H9 (cell line): ENCODE results near the gene PRDM1. TPM values are rescaled to one million over a fixed set of nuclear protein-coding genes. Genes with fewer than 3 reads are reported as not detected.

Experiments used
- DNase-seq: peaks from one replicate; pipeline ENCODE4 v3.0.0-alpha.2; 2017
- H2AFZ ChIP-seq: one replicate; pipeline ENCODE4 v1.6.1; 2013; ENCODE audit warnings: mild to moderate bottlenecking, low read length, control low read depth, moderate library complexity
- H2AK5ac ChIP-seq: 2 replicates; pipeline ENCODE4 v1.6.1; 2013; ENCODE audit warnings: low read length, control low read depth, mixed read lengths; ENCODE audit not compliant: insufficient read length
- H2BK120ac ChIP-seq: one replicate; pipeline ENCODE4 v1.6.1; 2013; ENCODE audit warnings: low read depth, mild to moderate bottlenecking, low read length, control low read depth, inconsistent platforms; ENCODE audit not compliant: poor library complexity, severe bottlenecking
- H2BK12ac ChIP-seq: 2 replicates; pipeline ENCODE4 v1.6.1; 2013; ENCODE audit warnings: low read length, control low read depth, mixed read lengths, low read depth; ENCODE audit not compliant: insufficient read length
- H2BK15ac ChIP-seq: 2 replicates; pipeline ENCODE4 v1.6.1; 2013; ENCODE audit warnings: low read depth, low read length, control low read depth
- H2BK20ac ChIP-seq: one replicate; pipeline ENCODE4 v1.6.1; 2013; ENCODE audit warnings: low read depth, mild to moderate bottlenecking, low read length, control low read depth, inconsistent platforms; ENCODE audit not compliant: poor library complexity, severe bottlenecking
- H2BK5ac ChIP-seq: 2 replicates; pipeline ENCODE4 v1.6.1; 2013; ENCODE audit warnings: low read length, control low read depth, mixed read lengths; ENCODE audit not compliant: insufficient read length
- H3K14ac ChIP-seq: 2 replicates; pipeline ENCODE4 v1.6.1; 2013; ENCODE audit warnings: low read length, control low read depth; ENCODE audit not compliant: insufficient read depth
- H3K18ac ChIP-seq: 2 replicates; pipeline ENCODE4 v1.6.1; 2013; ENCODE audit warnings: low read depth, mild to moderate bottlenecking, mixed read lengths, low read length, control low read depth; ENCODE audit not compliant: insufficient read length
- H3K23ac ChIP-seq: 2 replicates; pipeline ENCODE4 v1.6.1; 2013; ENCODE audit warnings: low read length, control low read depth, mixed read lengths, low read depth; ENCODE audit not compliant: insufficient read length
- H3K23me2 ChIP-seq: 2 replicates; pipeline ENCODE4 v1.6.1; 2013; ENCODE audit warnings: low read depth, mild to moderate bottlenecking, mixed read lengths, low read length, control low read depth; ENCODE audit not compliant: insufficient read length, poor library complexity, severe bottlenecking
- H3K27ac ChIP-seq: 2 replicates; pipeline ENCODE4 v1.5.1; 2013; ENCODE audit warnings: low read length, control low read depth, mixed read lengths, low read depth; ENCODE audit not compliant: insufficient read length
- H3K27me3 ChIP-seq: 2 replicates; pipeline ENCODE4 v1.6.1; 2013; ENCODE audit warnings: low read length, control low read depth, inconsistent platforms; ENCODE audit not compliant: insufficient read depth
- H3K4ac ChIP-seq: 2 replicates; pipeline ENCODE4 v1.6.1; 2013; ENCODE audit warnings: low read depth, mild to moderate bottlenecking, control low read depth, inconsistent platforms, low read length, moderate library complexity
- H3K4me1 ChIP-seq: 2 replicates; pipeline ENCODE4 v1.6.1; 2013; ENCODE audit warnings: low read length, control low read depth, inconsistent platforms; ENCODE audit not compliant: insufficient read depth
- H3K4me2 ChIP-seq: 2 replicates; pipeline ENCODE4 v1.6.1; 2013; ENCODE audit warnings: low read length, control low read depth, mixed read lengths; ENCODE audit not compliant: insufficient read length, insufficient read depth
- H3K56ac ChIP-seq: 2 replicates; pipeline ENCODE4 v1.6.1; 2013; ENCODE audit warnings: low read depth, mild to moderate bottlenecking, mixed read lengths, low read length, control low read depth; ENCODE audit not compliant: insufficient read length
- H3K79me1 ChIP-seq: 2 replicates; pipeline ENCODE4 v1.6.1; 2013; ENCODE audit warnings: low read depth, mild to moderate bottlenecking, moderate library complexity, low read length, control low read depth, inconsistent platforms; ENCODE audit not compliant: insufficient read depth, poor library complexity, severe bottlenecking
- H3K79me2 ChIP-seq: 2 replicates; pipeline ENCODE4 v1.6.1; 2013; ENCODE audit warnings: low read length, control low read depth, inconsistent platforms; ENCODE audit not compliant: insufficient read depth
- H3K9ac ChIP-seq: 2 replicates; pipeline ENCODE4 v1.6.1; 2013; ENCODE audit warnings: low read length, control low read depth, mixed read lengths; ENCODE audit not compliant: insufficient read length; ENCODE audit errors: extremely low read depth
- H3K9me3 ChIP-seq: one replicate; pipeline ENCODE4 v1.6.1; 2013; ENCODE audit warnings: low read depth, low read length, inconsistent platforms; ENCODE audit not compliant: control insufficient read depth
- H3T11ph ChIP-seq: one replicate; pipeline ENCODE4 v1.6.1; 2013; ENCODE audit warnings: mild to moderate bottlenecking, low read length, control low read depth, inconsistent platforms
- H4K20me1 ChIP-seq: one replicate; pipeline ENCODE4 v1.6.1; 2013; ENCODE audit not compliant: control insufficient read depth, insufficient read length, insufficient read depth
- H4K5ac ChIP-seq: 2 replicates; pipeline ENCODE4 v1.6.1; 2013; ENCODE audit warnings: low read depth, mild to moderate bottlenecking, mixed read lengths, low read length, control low read depth; ENCODE audit not compliant: insufficient read length
- H4K8ac ChIP-seq: replicated peaks from 2 replicates; pipeline ENCODE4 v1.6.1; 2013; ENCODE audit warnings: low read length, control low read depth, mixed read lengths, low read depth; ENCODE audit not compliant: insufficient read length
- H4K91ac ChIP-seq: 2 replicates; pipeline ENCODE4 v1.6.1; 2013; ENCODE audit warnings: low read depth, mild to moderate bottlenecking, moderate library complexity, mixed read lengths, low read length, control low read depth; ENCODE audit not compliant: insufficient read length
- H3K27ac Mint-ChIP-seq, 3 experiments: 2 replicates in 2 of 3; 3 replicates in 1 of 3; pipeline ENCODE4 v1.8.0; 2020 to 2021; ENCODE audit warnings: mixed read lengths in 3 of 3, mild to moderate bottlenecking in 1 of 3, moderate library complexity in 1 of 3
- H3K27me3 Mint-ChIP-seq: 2 replicates; pipeline ENCODE4 v1.8.0; 2021; ENCODE audit warnings: low read depth, mild to moderate bottlenecking, moderate library complexity, mixed read lengths
- H3K36me3 Mint-ChIP-seq, 3 experiments: 2 replicates in 2 of 3; 3 replicates in 1 of 3; pipeline ENCODE4 v1.8.0; 2020 to 2021; ENCODE audit warnings: low read depth in 3 of 3, mixed read lengths in 3 of 3; ENCODE audit not compliant: insufficient read depth in 1 of 3
- H3K4me1 Mint-ChIP-seq, 2 experiments: 2 replicates each; pipeline ENCODE4 v1.8.0; 2020; ENCODE audit warnings: mixed read lengths in 2 of 2
- H3K4me3 Mint-ChIP-seq, 2 experiments: 2 replicates in 1 of 2; 3 replicates in 1 of 2; pipeline ENCODE4 v1.8.0; 2020 to 2021; ENCODE audit warnings: mild to moderate bottlenecking in 2 of 2, mixed read lengths in 2 of 2, moderate library complexity in 1 of 2
- H3K9me3 Mint-ChIP-seq, 2 experiments: 2 replicates in 1 of 2; 3 replicates in 1 of 2; pipeline ENCODE4 v1.8.0; 2020; ENCODE audit warnings: mild to moderate bottlenecking in 2 of 2, mixed read lengths in 2 of 2, moderate library complexity in 1 of 2
- WGBS: extraction: QIAGEN DNeasy Blood & Tissue Kit; methylation state at CpG from one replicate; pipeline ENCODE4 v1.1.7; 2013; ENCODE audit warnings: missing lambda C conversion rate, low lambda C conversion rate, mixed read lengths; ENCODE audit not compliant: insufficient read length; ENCODE audit errors: extremely low coverage; 5-methylcytosine and 5-hydroxymethylcytosine counted together
- total RNA-seq: library from RNA; stranded (reverse); gene quantifications from 2 replicates; pipeline ENCODE4 v1.2.1, GENCODE V29; 2021
- TF ChIP-seq, protein P1 (sequence below): fragments of 200-600 bp; sonication (generic); conservative IDR thresholded peaks from 3 replicates; pipeline ENCODE4 v1.8.0; 2021; ENCODE audit warnings: antibody characterized with exemption, mild to moderate bottlenecking

Gene PRDM1
- total RNA-seq, 1 experiment from 2014 or later, result 2.9 TPM

- no peak overlapping the region for H3K18ac ChIP-seq
- no peak overlapping the region for H2BK20ac ChIP-seq
- H2BK5ac ChIP-seq, result no peak overlapping the region
- no peak overlapping the region for H2AK5ac ChIP-seq
- Mint-ChIP-seq H3K27me3 (no peaks in the 10 kb centered on the region; the same call in 1 of the 2 replicates), H3K4me3 (no peak overlapping the region), H3K9me3 (no peaks in the 10 kb centered on the region), H3K27ac (no peak overlapping the region), H3K4me1 (peaks cover 0 to 12% of the 10 kb centered on the region in 2 experiments; a peak in 2 of 4 replicates), H3K36me3 (peaks cover 0 to 12% (median 0%) of the 10 kb centered on the region in 3 experiments; a peak in 2 of 7 replicates)
- no peak overlapping the region for H2BK12ac ChIP-seq
- DNase-seq, result no peak
- no peaks in the 10 kb centered on the region for H3K79me1 ChIP-seq
- H3K9me3 ChIP-seq, result no peaks in the 10 kb centered on the region
- no peak overlapping the region for H3K23ac ChIP-seq
- no peak overlapping the region for H3T11ph ChIP-seq
- H3K4me1 ChIP-seq, result no peaks in the 10 kb centered on the region
- no peak overlapping the region for H3K14ac ChIP-seq
- no peak overlapping the region for H2BK120ac ChIP-seq
- H3K56ac ChIP-seq, result no peak overlapping the region
- H2AFZ ChIP-seq, result no peak overlapping the region
- TF ChIP-seq, protein P1, sequence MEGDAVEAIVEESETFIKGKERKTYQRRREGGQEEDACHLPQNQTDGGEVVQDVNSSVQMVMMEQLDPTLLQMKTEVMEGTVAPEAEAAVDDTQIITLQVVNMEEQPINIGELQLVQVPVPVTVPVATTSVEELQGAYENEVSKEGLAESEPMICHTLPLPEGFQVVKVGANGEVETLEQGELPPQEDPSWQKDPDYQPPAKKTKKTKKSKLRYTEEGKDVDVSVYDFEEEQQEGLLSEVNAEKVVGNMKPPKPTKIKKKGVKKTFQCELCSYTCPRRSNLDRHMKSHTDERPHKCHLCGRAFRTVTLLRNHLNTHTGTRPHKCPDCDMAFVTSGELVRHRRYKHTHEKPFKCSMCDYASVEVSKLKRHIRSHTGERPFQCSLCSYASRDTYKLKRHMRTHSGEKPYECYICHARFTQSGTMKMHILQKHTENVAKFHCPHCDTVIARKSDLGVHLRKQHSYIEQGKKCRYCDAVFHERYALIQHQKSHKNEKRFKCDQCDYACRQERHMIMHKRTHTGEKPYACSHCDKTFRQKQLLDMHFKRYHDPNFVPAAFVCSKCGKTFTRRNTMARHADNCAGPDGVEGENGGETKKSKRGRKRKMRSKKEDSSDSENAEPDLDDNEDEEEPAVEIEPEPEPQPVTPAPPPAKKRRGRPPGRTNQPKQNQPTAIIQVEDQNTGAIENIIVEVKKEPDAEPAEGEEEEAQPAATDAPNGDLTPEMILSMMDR, result no peak
- no peak overlapping the region for H3K27ac ChIP-seq
- H3K27me3 ChIP-seq, result no peaks in the 10 kb centered on the region; the same call in 1 of the 2 replicates
- H4K8ac ChIP-seq, result no peak overlapping the region
- no peaks in the 10 kb centered on the region for H4K20me1 ChIP-seq
- H4K5ac ChIP-seq, result no peak overlapping the region
- H3K4me2 ChIP-seq, result no peak overlapping the region
- H3K4ac ChIP-seq, result no peak overlapping the region
- no CpG with 5 or more reads among the region's 22 CpGs for WGBS
- H3K23me2 ChIP-seq, result no peaks in the 10 kb centered on the region
- H3K79me2 ChIP-seq, result no peaks in the 10 kb centered on the region
- H2BK15ac ChIP-seq, result no peak overlapping the region
- no peak overlapping the region for H4K91ac ChIP-seq
- H3K9ac ChIP-seq, result no peak overlapping the region
Measured at GRCh38 chr6:106105493-106105892, 19.4 kb downstream of the PRDM1 start.
